ENCODE measurements around the gene INHBC.

INHBC gene

DNA sequence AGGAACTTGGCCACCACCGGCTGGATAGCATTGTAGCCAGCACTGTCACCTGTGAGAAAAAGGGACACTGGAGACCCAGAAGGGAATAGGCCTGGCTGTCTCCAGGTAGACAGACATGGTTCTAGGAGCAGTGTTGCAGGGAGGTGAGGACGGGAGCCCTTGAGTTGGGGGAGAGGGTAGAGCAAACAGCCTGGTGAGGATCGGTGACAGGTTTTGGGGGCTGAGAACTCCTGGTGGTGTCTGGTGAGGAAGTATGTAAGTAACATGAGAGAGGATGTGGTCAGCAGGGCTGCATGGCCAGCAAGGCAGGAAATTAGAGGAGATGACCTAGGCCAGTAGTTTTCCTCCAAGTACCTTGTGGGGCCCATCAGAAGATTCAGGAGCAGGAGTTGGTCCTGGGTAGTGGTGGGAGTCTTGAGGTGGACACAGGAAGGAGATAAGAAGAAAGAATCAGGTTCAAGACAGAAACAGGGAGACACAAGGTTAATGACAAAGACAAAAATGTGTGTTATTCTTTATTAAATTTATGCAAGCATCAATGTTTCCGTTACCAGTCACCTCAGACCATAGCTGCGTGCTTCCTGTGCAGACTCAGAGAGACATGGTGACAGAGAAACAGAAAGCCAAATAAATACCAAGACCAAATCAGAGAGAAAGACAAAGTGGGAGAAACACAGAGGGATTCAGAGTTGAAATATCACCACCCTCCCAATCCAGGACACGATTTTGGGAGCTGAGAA is 45.0 kb downstream of the INHBC start, which contains the start of gene ARHGAP9:
TSS of gene ARHGAP9 (minus strand) at position 491 of the 740 bp plus-strand sequence. CDS start at position 31, 460 bp downstream.
- Histone ChIP-seq H3K9me3 (no peaks in the 10 kb centered on the region), H3K27me3 (peaks cover 0 to 51% of the 10 kb centered on the region in 2 donors), H3K36me3 (no peaks in the 10 kb centered on the region), H3K27ac (no peak within 1 kb of the TSS), H3K4me3 (no peak within 1 kb of the TSS), H3K4me1 (peaks cover 0 to 19% (median 14%) of the 10 kb centered on the region in 4 donors)
- intact Hi-C loops (cut with DNase I; ENCODE audit: low total_unique reads): loop anchor here (10.0 kb wide), 1 partner anchor 145 kb away; no protein-coding TSS in a partner anchor
- TF ChIP-seq, protein P1, sequence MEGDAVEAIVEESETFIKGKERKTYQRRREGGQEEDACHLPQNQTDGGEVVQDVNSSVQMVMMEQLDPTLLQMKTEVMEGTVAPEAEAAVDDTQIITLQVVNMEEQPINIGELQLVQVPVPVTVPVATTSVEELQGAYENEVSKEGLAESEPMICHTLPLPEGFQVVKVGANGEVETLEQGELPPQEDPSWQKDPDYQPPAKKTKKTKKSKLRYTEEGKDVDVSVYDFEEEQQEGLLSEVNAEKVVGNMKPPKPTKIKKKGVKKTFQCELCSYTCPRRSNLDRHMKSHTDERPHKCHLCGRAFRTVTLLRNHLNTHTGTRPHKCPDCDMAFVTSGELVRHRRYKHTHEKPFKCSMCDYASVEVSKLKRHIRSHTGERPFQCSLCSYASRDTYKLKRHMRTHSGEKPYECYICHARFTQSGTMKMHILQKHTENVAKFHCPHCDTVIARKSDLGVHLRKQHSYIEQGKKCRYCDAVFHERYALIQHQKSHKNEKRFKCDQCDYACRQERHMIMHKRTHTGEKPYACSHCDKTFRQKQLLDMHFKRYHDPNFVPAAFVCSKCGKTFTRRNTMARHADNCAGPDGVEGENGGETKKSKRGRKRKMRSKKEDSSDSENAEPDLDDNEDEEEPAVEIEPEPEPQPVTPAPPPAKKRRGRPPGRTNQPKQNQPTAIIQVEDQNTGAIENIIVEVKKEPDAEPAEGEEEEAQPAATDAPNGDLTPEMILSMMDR (IDR thresholded peaks at IDR 0.05): no peak
- no peak for DNase-seq

GRCh38 chr12:57481671-57482070 is 47.1 kb downstream of the INHBC start:
- H3K4me1 ChIP-seq: no peaks in the 10 kb centered on the region
- H3K27ac ChIP-seq: no peak overlapping the region
- TF ChIP-seq, protein P1 (IDR thresholded peaks at IDR 0.05): no peak
- DNase-seq: no peak
- no peaks in the 10 kb centered on the region for H3K9me3 ChIP-seq
- intact Hi-C loops (cut with DNase I; ENCODE audit: low total_unique reads): loop anchor here (10.0 kb wide), 1 partner anchor 143 kb away; no protein-coding TSS in a partner anchor
- H3K36me3 ChIP-seq: no peaks in the 10 kb centered on the region
- no peak overlapping the region for H3K4me3 ChIP-seq
- H3K27me3 ChIP-seq: peaks cover 0 to 29% of the 10 kb centered on the region in 2 donors

- no peaks in the 10 kb centered on the region for H3K9me3 ChIP-seq
- no peak overlapping the region for H3K4me3 ChIP-seq
- H3K36me3 ChIP-seq: no peaks in the 10 kb centered on the region
- TF ChIP-seq, protein P1 (IDR thresholded peaks at IDR 0.05): no peak
- H3K27me3 ChIP-seq: peaks cover 0 to 14% of the 10 kb centered on the region in 2 donors
- H3K4me1 ChIP-seq: peaks cover 0 to 7% (median 3%) of the 10 kb centered on the region in 4 donors
- H3K27ac ChIP-seq: no peak overlapping the region
- DNase-seq: no peak
- intact Hi-C loops (cut with DNase I; ENCODE audit: low total_unique reads): loop anchor here (10.0 kb wide), 1 partner anchor 141 kb away; no protein-coding TSS in a partner anchor
These were observed 48.9 kb downstream of the INHBC start for GRCh38 chr12:57483466-57483865.

GRCh38 chr12:57485695-57486094 is 51.1 kb downstream of the INHBC start:
- H3K4me3 ChIP-seq: no peak overlapping the region
- intact Hi-C loops (cut with DNase I; ENCODE audit: low total_unique reads): loop anchor here (10.0 kb wide), 1 partner anchor 139 kb away; no protein-coding TSS in a partner anchor

DNA sequence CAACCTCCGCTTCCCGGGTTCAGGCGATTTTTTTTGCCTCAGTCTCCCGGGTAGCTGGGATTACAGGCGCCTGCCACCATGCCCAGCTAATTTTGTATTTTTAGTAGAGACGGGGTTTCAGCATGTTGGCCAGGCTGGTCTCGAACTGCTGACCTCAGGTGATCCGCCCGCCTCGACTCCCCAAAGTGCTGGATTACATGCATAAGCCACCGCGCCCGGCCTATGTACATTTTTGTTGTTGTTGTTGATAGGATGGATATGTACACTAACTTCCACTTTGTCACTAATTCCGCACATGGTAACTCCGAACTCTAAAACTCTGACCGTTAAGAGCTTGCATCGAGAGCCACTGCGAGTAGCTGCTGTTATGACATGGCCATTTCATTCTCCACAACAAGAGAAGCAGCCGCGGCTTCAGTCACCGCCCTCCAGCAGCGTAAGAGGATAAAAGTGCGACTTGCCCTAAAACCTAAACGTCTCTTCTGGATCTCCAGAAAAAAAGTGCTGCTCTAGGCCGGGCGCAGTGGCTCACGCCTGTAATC is 52.5 kb downstream of the INHBC start:
- intact Hi-C loops (cut with DNase I; ENCODE audit: low total_unique reads): loop anchor here (10.0 kb wide), 1 partner anchor 138 kb away; no protein-coding TSS in a partner anchor
- peak overlapping the region; percentile 78 to 82 for H3K27ac ChIP-seq

More at GRCh38 chr12:57485695-57486094, 51.1 kb downstream of the INHBC start:
- Histone ChIP-seq H3K36me3 (peaks cover 12 to 15% (median 15%) of the 10 kb centered on the region in 3 donors), H3K4me1 (peaks cover 0 to 17% (median 13%) of the 10 kb centered on the region in 4 donors), H3K27ac (no peak overlapping the region), H3K27me3 (peaks cover 0 to 6% of the 10 kb centered on the region in 2 donors), H3K9me3 (no peaks in the 10 kb centered on the region)
- TF ChIP-seq, protein P1 (IDR thresholded peaks at IDR 0.05): no peak
- no peak for DNase-seq

More for the DNA sequence above, 52.5 kb downstream of the INHBC start:
- Histone ChIP-seq H3K4me1 (peaks cover 0 to 17% (median 13%) of the 10 kb centered on the region in 4 donors), H3K4me3 (peak overlapping the region; percentile 86 to 98), H3K36me3 (peaks cover 25 to 30% (median 26%) of the 10 kb centered on the region in 3 donors), H3K9me3 (no peaks in the 10 kb centered on the region), H3K27me3 (peaks cover 0 to 6% of the 10 kb centered on the region in 2 donors)
- TF ChIP-seq, protein P1 (IDR thresholded peaks at IDR 0.05): no peak
- DNase-seq: no peak

All from tibial artery (tissue), 4 donors.